ENCODE measurements around the gene KIAA0040.
"Not testable (repeated sequence)": the region's sequence is repeated elsewhere in the genome, so short reads cannot be mapped to it uniquely, and the experiment has no call there.

KIAA0040 gene

GRCh38 chr1:175133673-175134435 lies 58.7 kb downstream of the KIAA0040 start:
- DNase-seq, result no peak

DNA sequence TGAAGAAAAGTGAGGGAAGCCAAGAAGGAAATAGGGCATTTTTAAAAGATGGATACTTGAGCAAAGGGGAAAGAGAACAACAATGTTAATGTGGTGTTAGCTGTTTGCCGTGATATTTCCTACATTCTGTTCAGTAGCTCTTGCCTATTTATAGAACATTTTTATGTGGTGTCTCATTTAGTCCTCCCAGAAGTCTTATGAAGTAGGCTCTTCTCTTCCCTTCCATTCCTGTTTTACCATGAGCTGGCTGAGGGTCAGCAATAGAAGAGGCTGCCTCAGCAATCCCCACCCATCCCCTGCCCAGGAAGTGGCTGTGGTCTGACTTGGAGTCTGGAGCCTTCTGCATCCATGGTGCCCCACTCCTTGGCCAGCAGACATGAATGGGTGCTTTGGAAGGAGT lies 60.1 kb downstream of the KIAA0040 start:
- DNase-seq, result no peak

DNA sequence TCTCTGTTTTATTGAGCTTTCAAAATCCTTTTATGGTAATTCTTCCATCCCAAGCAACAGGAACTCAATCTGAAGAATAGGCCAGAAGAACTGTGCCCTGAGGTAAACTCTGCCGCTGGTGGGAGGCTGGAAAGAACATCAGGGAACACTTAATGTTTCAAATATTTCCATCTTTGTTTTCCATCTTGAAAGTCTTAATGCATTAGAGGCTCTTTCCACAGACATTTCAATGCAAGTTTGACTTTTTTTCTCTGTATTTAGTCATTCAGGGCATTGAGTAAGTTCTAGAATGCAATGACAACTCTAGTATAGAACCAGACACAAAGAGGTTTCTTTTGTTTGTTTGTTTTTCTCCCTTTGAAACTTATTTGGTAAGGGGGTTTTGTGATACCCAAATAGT lies 61.5 kb downstream of the KIAA0040 start:
- no peak for DNase-seq

GRCh38 chr1:175130649-175131045 lies 61.9 kb downstream of the KIAA0040 start:
- DNase-seq, result no peak

- no peak for DNase-seq
Observed at GRCh38 chr1:175129997-175130648, 62.5 kb downstream of the KIAA0040 start.

- DNase-seq, result no peak
Observed at GRCh38 chr1:175129644-175129996, 63.0 kb downstream of the KIAA0040 start.

- no peak for DNase-seq
Observed at GRCh38 chr1:175129182-175129581, 63.4 kb downstream of the KIAA0040 start.

GRCh38 chr1:175128523-175128922 lies 64.1 kb downstream of the KIAA0040 start:
- no peak for DNase-seq

- no peak for DNase-seq
Observed at GRCh38 chr1:175127565-175127964, 65.0 kb downstream of the KIAA0040 start.

DNA sequence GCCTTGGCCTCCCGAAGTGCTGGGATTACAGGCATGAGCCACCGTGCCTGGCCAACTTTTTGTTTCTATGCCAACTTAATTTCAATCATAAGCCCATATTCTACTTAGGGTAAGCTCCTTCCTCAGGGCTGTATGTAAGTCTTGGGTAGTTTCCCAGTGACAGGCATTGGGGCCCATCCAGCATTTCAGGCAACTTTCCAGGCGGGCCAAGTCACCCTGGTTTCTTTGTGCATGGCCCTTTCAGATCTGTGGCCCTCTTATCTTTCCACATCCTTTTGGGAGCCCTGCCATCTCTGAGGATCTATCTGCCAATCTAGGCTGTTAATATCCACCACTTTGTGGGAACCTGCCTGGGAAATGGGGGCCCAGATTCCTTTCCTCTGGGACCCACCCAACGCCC lies 66.2 kb downstream of the KIAA0040 start:
- DNase-seq, result no peak

DNA sequence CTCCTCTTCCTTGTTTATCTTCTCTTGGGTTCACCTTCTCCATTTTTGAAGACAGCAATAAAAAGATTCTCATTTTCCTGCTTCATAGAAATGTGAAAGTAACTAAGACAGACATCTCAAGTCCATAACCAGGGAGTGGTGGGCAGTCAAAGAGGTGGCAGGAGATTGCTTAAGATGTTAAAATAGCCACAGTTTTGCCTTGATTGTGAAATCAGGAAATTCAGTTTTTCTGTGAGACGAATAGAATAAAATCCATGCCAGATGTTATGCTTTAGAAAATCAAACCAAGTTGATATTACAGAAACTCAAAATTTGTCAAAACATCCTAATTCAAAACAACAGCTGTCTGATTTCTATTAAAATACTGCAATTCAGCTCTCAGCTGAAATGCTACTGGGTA lies 67.7 kb downstream of the KIAA0040 start:
- no peak for DNase-seq

DNA sequence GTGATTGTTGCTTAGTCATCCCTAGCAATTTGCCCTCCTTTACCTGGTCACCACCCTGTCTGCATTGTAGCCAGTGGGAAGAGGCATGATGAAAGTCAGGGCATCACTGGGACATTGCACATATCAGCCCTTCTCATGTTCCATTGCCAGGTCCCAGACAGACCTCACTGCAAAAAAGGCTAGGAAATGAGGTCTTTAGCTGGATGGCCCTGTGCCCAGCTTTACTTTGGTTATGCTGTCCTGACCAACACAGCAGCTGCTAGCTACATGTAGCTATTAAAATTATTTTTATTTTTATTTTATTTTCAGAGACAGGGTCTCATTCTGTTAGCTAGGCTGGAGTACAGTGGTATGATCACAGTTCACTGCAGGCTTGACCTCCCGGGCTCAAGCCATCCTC lies 72.1 kb downstream of the KIAA0040 start:
- DNase-seq, result no peak

DNA sequence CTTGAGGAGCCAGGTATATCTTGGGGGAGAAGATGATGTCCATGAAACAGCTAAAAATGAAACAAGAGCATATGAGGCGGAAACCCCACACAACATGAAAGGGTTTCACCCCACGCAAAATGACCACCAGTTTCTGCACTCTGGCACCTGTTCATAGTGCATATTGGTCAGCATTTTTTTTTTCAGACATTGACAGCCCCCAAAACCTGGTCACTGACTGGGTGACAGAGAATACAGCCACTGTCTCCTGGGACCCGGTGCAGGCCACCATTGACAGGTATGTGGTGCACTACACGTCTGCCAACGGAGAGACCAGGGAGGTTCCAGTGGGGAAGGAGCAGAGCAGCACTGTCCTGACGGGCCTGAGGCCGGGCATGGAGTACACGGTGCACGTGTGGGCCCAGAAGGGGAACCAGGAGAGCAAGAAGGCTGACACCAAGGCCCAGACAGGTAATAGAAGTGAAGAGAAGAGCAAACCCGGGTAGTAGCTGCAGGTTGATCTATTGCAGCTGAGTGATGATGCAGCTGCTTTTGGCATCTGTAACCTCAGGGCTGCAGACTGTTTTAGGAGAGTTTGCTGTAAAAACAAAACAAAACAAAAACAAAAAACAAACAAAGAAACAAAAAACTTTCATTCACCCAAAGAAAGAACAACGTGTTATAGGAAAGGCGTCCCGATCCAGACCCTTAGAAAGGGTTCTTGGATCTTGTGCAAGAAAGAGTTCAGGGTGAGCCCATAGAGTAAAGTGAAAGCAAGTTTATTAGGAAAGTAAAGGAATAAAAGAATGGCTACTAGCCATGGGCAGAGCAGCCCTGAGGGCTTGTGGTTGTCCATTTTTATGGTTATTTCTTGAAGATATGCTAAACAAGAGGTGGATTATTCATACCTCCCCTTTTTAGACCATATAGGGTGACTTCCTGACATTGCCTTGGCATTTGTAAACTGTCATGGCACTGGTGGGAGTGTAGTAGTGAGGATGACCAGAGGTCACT lies 73.9 kb downstream of the KIAA0040 start:
- no peak for DNase-seq

DNA sequence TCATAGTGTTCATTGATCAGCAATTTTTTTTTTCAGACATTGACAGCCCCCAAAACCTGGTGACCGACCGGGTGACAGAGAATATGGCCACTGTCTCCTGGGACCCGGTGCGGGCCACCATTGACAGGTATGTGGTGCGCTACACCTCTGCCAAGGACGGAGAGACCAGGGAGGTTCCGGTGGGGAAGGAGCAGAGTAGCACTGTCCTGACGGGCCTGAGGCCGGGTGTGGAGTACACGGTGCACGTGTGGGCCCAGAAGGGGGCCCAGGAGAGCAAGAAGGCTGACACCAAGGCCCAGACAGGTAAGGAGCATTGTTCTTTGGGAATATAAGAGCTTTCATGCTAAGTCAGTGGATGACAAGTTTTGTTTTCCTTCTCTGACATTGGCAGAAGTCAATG lies 75.7 kb downstream of the KIAA0040 start:
- no peak for DNase-seq

GRCh38 chr1:175116210-175116798 lies 76.3 kb downstream of the KIAA0040 start:
- no peak for DNase-seq

DNA sequence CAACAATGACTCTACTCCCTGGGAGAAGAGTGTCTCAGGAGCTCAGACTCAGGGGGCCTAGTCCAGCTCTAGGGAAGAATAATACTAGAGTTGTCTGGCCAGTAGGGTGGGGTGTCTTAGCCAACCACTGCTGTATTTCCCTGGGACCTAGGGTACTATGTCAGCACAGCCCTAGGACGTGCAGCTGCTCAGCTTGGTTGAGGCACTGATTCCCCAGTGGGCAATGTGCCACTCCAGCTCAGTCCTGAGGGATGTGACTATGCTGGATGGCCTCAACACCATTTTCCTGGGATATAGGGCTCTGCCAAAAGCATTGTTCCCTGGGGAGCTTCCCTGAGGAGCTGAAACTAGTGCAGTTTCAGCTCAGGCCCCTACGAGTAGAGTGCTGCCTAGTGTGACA lies 77.6 kb downstream of the KIAA0040 start:
- no peak for DNase-seq

- not testable (repeated sequence) for DNase-seq
Observed at GRCh38 chr1:175108331-175108820, 84.2 kb downstream of the KIAA0040 start.
